Lower leg skin (tissue), 4 donors: ENCODE data around the gene LGR4. TPM values are rescaled to one million over a fixed set of nuclear protein-coding genes. Genes with fewer than 3 reads are reported as not detected.

ENCODE experiments used
- DNase-seq, 2 donors: peaks; one replicate each; pipeline ENCODE4 v3.0.0-alpha.2; 2019; ENCODE audit warnings: low spot score in 2 of 2
- H3K4me3 ChIP-seq: fragments of 200-600 bp; sonication (generic); 2 replicates; pipeline ENCODE4 v1.5.1; 2017; ENCODE audit warnings: mild to moderate bottlenecking, low read depth; ENCODE audit not compliant: poor library complexity, severe bottlenecking
- CTCF ChIP-seq, 3 donors: fragments of 450-650 bp; IDR thresholded peaks; one replicate each; pipeline ENCODE4 v1.5.1; 2016; ENCODE audit warnings: antibody characterized with exemption in 3 of 3, mild to moderate bottlenecking in 3 of 3, moderate library complexity in 2 of 3
- POLR2A ChIP-seq, 2 donors: fragments of 450-650 bp; IDR thresholded peaks; one replicate each; pipeline ENCODE4 v1.6.1; 2016 to 2017; ENCODE audit warnings: antibody characterized with exemption in 2 of 2, mild to moderate bottlenecking in 1 of 2, moderate library complexity in 1 of 2
- WGBS, 2 donors: methylation state at CpG; one replicate each; pipeline ENCODE4 v1.1.5; 2018; 5-methylcytosine and 5-hydroxymethylcytosine counted together
- intact Hi-C: fragments of 100-400 bp; cut with DNase I; formaldehyde crosslinking; loops from one replicate; pipeline ENCODE4 v1.15.0; 2023; ENCODE audit warnings: low total_unique reads
- total RNA-seq, 4 donors: library from RNA; depleted of rRNA; stranded (reverse); fragments of >200 nt; gene quantifications; one replicate each; pipeline ENCODE4 v1.1.0, GENCODE V29; 2016

The LGR4 gene
- total RNA-seq, 4 donors from 2014 or later: 32.0 to 70.2 (median 50.4) TPM

DNA sequence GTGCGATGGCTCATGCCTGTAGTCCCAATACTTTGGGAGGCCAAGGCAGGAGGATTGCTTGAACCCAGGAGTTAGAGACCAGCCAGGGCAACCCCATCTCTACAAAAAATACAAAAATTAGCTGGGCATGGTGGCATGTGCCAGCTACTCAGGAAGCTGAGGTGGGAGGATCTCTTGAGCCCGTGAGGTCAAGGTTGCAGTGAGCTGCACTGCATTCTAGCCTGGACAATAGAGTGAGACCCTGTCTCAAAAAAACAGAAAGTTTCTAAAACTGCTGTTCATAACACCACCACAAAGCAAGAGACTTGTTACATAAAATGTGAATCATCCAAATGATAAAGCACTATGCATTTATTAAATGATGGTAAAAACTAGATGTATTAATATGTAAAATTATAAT, 69.4 kb downstream of the LGR4 start:
- 76 to 88% methylated on average over 2 of the region's 2 CpGs for WGBS, 2 donors
- no peak for TF ChIP-seq CTCF (IDR thresholded peaks at IDR 0.05)
- no peak for TF ChIP-seq POLR2A (IDR thresholded peaks at IDR 0.05)
- no peak for DNase-seq
- intact Hi-C loops: no loop called here
- H3K4me3 ChIP-seq: no peak overlapping the region

GRCh38 chr11:27402450-27402849, 70.1 kb downstream of the LGR4 start:
- DNase-seq: no peak
- TF ChIP-seq POLR2A (IDR thresholded peaks at IDR 0.05): no peak
- no peak for TF ChIP-seq CTCF (IDR thresholded peaks at IDR 0.05)
- intact Hi-C loops: no loop called here
- 86 to 98% methylated on average over 2 of the region's 2 CpGs for WGBS, 2 donors
- H3K4me3 ChIP-seq: no peak overlapping the region

GRCh38 chr11:27401833-27402316, 70.7 kb downstream of the LGR4 start:
- no peak overlapping the region for H3K4me3 ChIP-seq
- intact Hi-C loops: no loop called here
- TF ChIP-seq POLR2A (IDR thresholded peaks at IDR 0.05) (no peak), CTCF (IDR thresholded peaks at IDR 0.05) (no peak)
- 81 to 83% methylated on average over 5 of the region's 5 CpGs for whole genome bisulfite sequencing, 2 donors
- no peak for DNase-seq

GRCh38 chr11:27401280-27401832, 71.2 kb downstream of the LGR4 start:
- WGBS, 2 donors: 72 to 75% methylated on average over 5 of the region's 5 CpGs
- H3K4me3 ChIP-seq: no peak overlapping the region
- DNase-seq: no peak
- no peak for TF ChIP-seq POLR2A (IDR thresholded peaks at IDR 0.05)
- no peak for TF ChIP-seq CTCF (IDR thresholded peaks at IDR 0.05)
- intact Hi-C loops: no loop called here

DNA sequence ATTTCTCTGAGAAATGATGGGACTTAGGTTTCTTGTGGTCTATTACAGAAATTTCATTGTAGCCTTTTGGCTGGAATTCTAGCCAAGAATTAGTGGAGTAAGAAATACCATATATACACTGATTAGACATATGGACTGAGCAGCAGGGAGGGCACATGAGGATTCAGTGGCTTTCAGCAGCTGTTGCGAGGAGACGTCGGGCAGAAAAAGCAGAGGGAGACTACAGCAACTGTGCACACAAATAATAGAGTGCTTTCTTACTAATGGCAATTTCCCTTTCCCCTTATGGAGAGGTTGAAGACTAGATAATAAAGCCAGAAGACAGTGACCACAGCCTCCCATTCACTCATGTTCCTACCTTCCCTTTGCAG, 74.2 kb downstream of the LGR4 start:
- DNase-seq: no peak
- intact Hi-C loops: no loop called here
- no peak overlapping the region for H3K4me3 ChIP-seq
- TF ChIP-seq CTCF (IDR thresholded peaks at IDR 0.05) (no peak), POLR2A (IDR thresholded peaks at IDR 0.05) (no peak)
- WGBS, 2 donors: 93 to 98% methylated on average over 3 of the region's 3 CpGs
